CD1c-positive myeloid dendritic cell (primary cell): ENCODE data around the gene ACTG2.
A peak's percentile ranks its signal among the peaks of the same experiment; 100 is the strongest.
"Not testable (repeated sequence)": the region's sequence is repeated elsewhere in the genome, so short reads cannot be mapped to it uniquely, and the experiment has no call there.

Experiments used
- DNase-seq: peaks from one replicate; pipeline ENCODE4 v3.0.0-alpha.2; 2016; ENCODE audit errors: extremely low spot score

ACTG2 gene

GRCh38 chr2:73893764-73894474 lies 1.1 kb downstream of the ACTG2 start:
- no peak for DNase-seq

- DNase-seq = no peak
Observed at GRCh38 chr2:73894475-73894850, 1.7 kb downstream of the ACTG2 start.

GRCh38 chr2:73894877-73895276 lies 2.1 kb downstream of the ACTG2 start:
- no peak for DNase-seq

- no peak for DNase-seq
Observed at GRCh38 chr2:73895473-73895872, 2.7 kb downstream of the ACTG2 start.

- peak; percentile 28 for DNase-seq
Observed at GRCh38 chr2:73896362-73897239, 3.8 kb downstream of the ACTG2 start.

GRCh38 chr2:73897240-73897583 lies 4.4 kb downstream of the ACTG2 start:
- DNase-seq = no peak

GRCh38 chr2:73897934-73898333 lies 5.1 kb downstream of the ACTG2 start:
- DNase-seq = no peak

- no peak for DNase-seq
Observed at GRCh38 chr2:73899801-73900336, 7.1 kb downstream of the ACTG2 start.

GRCh38 chr2:73901143-73901542 lies 8.3 kb downstream of the ACTG2 start:
- no peak for DNase-seq

- no peak for DNase-seq
Observed at GRCh38 chr2:73902284-73902683, 9.5 kb downstream of the ACTG2 start.

- DNase-seq = no peak
Observed at GRCh38 chr2:73903313-73903712, 10.5 kb downstream of the ACTG2 start.

- DNase-seq = not testable (repeated sequence)
Observed at GRCh38 chr2:73903949-73904613, 11.3 kb downstream of the ACTG2 start.

- DNase-seq = no peak
Observed at GRCh38 chr2:73904952-73905351, 12.1 kb downstream of the ACTG2 start.

GRCh38 chr2:73906847-73907505 lies 14.2 kb downstream of the ACTG2 start:
- DNase-seq = peak; percentile 24

GRCh38 chr2:73907840-73908452 lies 15.1 kb downstream of the ACTG2 start:
- DNase-seq = peak; percentile 27

GRCh38 chr2:73908689-73909652 lies 16.2 kb downstream of the ACTG2 start:
- no peak for DNase-seq

- no peak for DNase-seq
Observed at GRCh38 chr2:73910873-73911547, 18.2 kb downstream of the ACTG2 start.

- no peak for DNase-seq
Observed at GRCh38 chr2:73911548-73912208, 18.9 kb downstream of the ACTG2 start.

GRCh38 chr2:73913414-73914054 lies 20.7 kb downstream of the ACTG2 start:
- DNase-seq = no peak
